LNCaP clone FGC (cell line): Measurements from ENCODE around the gene POLR1D.

Source experiments
- DNase-seq: peaks from one replicate; pipeline ENCODE4 v3.0.0-alpha.2; 2011; ENCODE audit warnings: low read depth
- H3K4me3 ChIP-seq: 2 replicates; pipeline ENCODE4 v1.5.1; 2011; ENCODE audit warnings: mild to moderate bottlenecking, low read depth, low read length, control low read depth
- TF ChIP-seq, protein P1 (sequence below): IDR thresholded peaks from 2 replicates; pipeline ENCODE4 v1.5.1; 2012; ENCODE audit warnings: mild to moderate bottlenecking; ENCODE audit not compliant: control insufficient read depth, insufficient read depth; ENCODE audit errors: extremely low read depth

The POLR1D gene

DNA sequence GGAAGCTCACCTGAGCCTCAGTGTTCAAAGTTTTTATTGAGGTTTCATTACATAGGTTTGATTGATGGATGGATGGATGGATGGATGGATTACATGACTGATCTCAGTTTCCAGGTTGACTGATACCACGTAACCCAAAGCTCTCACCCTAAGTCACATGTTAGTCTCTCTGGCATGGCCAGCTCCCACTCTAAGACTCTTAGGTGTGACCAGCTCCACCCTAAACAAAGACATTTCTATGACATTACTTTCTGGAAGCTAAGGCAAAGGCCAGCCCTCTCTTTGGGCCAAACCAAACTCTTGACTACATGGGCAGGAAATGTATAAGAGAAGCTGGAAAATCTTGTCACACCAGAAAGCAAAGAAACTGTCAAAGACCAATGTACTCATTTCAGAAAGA lies 28.6 kb downstream of the POLR1D start:
- TF ChIP-seq, protein P1, sequence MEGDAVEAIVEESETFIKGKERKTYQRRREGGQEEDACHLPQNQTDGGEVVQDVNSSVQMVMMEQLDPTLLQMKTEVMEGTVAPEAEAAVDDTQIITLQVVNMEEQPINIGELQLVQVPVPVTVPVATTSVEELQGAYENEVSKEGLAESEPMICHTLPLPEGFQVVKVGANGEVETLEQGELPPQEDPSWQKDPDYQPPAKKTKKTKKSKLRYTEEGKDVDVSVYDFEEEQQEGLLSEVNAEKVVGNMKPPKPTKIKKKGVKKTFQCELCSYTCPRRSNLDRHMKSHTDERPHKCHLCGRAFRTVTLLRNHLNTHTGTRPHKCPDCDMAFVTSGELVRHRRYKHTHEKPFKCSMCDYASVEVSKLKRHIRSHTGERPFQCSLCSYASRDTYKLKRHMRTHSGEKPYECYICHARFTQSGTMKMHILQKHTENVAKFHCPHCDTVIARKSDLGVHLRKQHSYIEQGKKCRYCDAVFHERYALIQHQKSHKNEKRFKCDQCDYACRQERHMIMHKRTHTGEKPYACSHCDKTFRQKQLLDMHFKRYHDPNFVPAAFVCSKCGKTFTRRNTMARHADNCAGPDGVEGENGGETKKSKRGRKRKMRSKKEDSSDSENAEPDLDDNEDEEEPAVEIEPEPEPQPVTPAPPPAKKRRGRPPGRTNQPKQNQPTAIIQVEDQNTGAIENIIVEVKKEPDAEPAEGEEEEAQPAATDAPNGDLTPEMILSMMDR, result no peak
- no peak overlapping the region for H3K4me3 ChIP-seq
- no peak for DNase-seq

DNA sequence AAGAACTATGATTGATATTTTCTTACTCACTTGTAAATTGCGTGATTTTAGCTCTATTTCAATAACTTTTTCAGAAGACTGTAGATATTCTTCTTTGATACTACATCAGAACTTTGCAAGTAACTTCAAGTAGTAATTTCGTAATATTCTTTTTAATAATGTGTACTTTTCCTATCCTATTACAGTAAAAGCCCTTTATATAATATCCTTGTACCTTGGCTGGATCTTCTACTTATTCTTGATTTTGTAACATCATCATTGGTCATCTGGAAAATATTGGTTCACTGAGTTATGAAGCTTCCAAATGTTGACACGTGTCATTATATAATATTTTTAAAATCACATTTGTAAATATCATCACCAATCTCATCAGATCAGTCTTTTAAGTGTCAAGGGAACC lies 32.4 kb downstream of the POLR1D start:
- TF ChIP-seq, protein P1, result no peak
- no peak for DNase-seq
- no peak overlapping the region for H3K4me3 ChIP-seq

DNA sequence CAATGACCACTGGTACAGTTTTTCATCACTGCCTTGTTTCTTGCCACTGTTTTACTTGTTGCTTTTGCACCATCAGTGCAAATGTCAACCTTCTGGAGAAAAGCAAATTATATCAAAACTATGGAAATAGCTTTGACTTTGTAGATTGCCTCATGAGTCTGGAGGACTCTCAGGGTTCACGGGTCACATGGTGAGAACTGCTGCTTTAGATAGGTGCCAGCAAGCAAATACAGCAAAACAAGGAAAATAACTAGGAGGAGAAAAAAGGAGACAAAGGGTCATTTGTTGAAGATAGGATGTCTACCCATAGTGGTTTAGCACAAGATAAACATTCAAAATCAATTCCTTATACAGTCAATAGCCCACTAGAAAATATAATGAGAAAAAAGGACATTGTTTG lies 33.1 kb downstream of the POLR1D start:
- no peak for DNase-seq
- TF ChIP-seq, protein P1, result no peak
- no peak overlapping the region for H3K4me3 ChIP-seq

DNA sequence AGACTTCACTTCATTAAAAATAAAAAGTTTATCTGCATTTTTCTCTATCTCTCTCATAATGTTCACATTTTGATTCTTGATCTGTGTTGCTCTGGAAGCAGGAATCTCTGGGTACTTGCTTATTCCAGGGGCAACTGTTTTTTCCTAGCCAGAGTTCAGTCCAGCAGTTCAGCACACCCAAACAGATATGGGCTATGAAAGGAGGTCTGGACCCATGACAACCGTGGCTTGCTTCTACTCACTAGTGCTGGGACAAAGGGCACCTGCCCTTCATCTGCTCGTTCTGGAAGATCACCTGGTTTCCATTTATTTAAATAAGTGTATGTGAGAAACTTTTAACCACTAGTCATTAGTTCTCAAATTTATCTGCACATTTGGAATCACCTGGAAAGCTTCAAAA lies 36.0 kb downstream of the POLR1D start:
- TF ChIP-seq, protein P1, result no peak
- no peak for DNase-seq
- H3K4me3 ChIP-seq, result no peak overlapping the region

DNA sequence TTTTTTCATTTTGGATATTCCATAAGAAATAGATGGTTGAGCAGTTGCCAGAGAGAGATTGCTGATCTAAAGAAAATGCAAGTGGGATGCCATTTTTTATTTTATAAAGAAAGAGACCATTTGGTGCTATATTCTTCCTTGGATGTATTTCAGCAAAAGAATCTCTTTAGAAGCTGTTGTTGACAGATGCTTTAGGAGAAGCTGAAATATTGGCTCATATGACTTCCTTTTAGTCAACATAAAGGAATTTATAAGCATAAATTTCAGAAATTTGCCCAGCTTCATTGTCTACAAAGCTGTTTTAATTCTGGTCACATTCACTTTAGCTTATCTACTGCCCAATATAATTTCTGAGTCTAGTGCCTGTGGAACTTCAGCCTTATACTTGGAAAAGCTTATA lies 36.9 kb downstream of the POLR1D start:
- no peak for DNase-seq
- TF ChIP-seq, protein P1, result no peak
- no peak overlapping the region for H3K4me3 ChIP-seq

DNA sequence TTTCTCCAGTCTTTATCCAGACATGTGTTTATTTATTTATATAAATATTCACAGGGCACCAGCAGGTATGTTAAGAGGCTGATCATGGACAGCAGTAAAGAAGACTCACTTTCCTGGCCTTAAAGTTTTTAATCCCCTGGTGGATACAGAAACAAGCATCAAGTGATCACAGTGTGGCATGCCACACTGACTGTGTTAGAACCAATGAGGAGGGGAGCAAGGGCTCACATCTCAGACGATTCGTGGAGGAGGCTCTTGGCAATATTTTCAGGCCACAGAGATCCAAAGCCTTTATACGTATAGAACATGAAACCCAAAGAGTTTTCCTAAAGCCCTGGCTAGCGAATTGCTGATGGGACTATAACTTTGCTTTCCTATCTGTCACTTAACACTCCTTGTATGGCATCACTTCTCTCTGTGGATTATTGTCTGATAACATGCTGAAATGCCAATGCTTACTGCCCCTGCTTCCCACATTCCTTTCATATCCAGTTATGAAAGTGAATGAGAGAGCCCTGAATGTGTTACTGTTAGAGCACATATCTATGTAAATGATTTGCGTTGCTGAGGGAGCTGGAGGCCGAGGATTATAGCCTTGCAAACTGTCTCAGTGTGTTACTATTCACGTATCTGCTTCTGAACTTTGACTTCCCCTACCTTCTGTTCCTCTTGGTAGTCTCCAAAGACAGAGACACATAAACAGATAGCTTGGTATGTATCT lies 37.6 kb downstream of the POLR1D start:
- no peak for DNase-seq
- TF ChIP-seq, protein P1, result no peak
- H3K4me3 ChIP-seq, result no peak overlapping the region

DNA sequence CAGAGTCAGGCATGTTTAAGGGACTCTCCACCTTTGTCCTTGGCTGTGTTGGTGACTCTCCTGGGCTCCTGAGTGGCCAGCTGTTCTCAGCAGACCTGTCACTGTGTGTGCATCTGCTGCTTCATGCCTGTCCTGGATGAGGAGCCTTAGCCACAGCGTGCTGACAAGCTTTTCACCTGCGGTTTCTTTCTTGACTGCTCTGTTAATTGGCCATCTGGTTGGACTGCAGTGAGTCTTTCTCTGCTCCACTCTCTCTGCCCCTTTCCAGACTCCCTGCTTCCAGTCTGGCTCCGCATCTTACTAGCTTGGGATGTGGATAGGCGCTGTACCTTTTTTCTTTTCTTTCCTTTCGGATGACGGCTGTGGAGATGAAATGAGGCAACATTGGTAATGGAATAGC lies 38.8 kb downstream of the POLR1D start:
- H3K4me3 ChIP-seq, result no peak overlapping the region
- DNase-seq, result no peak
- TF ChIP-seq, protein P1, result no peak
